ENCODE measurements around the gene SPEG.

SPEG gene

GRCh38 chr2:219533930-219534661 lies 99.5 kb downstream of the SPEG start:
- no peak for DNase-seq (ENCODE audit: low read depth)

- DNase-seq (ENCODE audit: low read depth): no peak
Measured at GRCh38 chr2:219536425-219536824, 101.8 kb downstream of the SPEG start.

GRCh38 chr2:219536967-219537366 lies 102.3 kb downstream of the SPEG start:
- DNase-seq (ENCODE audit: low read depth): no peak

- DNase-seq (ENCODE audit: low read depth): no peak
Measured at GRCh38 chr2:219537657-219538488, 103.2 kb downstream of the SPEG start.

GRCh38 chr2:219538504-219538951 lies 103.9 kb downstream of the SPEG start:
- no peak for DNase-seq (ENCODE audit: low read depth)

GRCh38 chr2:219538956-219539788 lies 104.5 kb downstream of the SPEG start:
- DNase-seq (ENCODE audit: low read depth): no peak

- DNase-seq (ENCODE audit: low read depth): no peak
Measured at GRCh38 chr2:219539926-219540678, 105.5 kb downstream of the SPEG start.

- no peak for DNase-seq (ENCODE audit: low read depth)
Measured at GRCh38 chr2:219540784-219541504, 106.3 kb downstream of the SPEG start.

- peak; percentile 56 for DNase-seq (ENCODE audit: low read depth)
Measured at GRCh38 chr2:219541611-219542180, 107.1 kb downstream of the SPEG start.

GRCh38 chr2:219542931-219543595 lies 108.4 kb downstream of the SPEG start:
- peak; percentile 59 for DNase-seq (ENCODE audit: low read depth)

GRCh38 chr2:219543596-219544358 lies 109.1 kb downstream of the SPEG start, which contains the start of the genes CHPF and TMEM198:
Gene CHPF (minus strand): TSS chr2:219543809. CDS start chr2:219543538, 271 bp downstream.
Gene TMEM198 (plus strand): TSS chr2:219544028. CDS start chr2:219544728, 700 bp downstream.
- DNase-seq (ENCODE audit: low read depth): peak; percentile 99

GRCh38 chr2:219544567-219544966 lies 109.9 kb downstream of the SPEG start:
- no peak for DNase-seq (ENCODE audit: low read depth)

- no peak for DNase-seq (ENCODE audit: low read depth)
Measured at GRCh38 chr2:219545295-219545942, 110.8 kb downstream of the SPEG start.

- DNase-seq (ENCODE audit: low read depth): no peak
Measured at GRCh38 chr2:219545943-219546352, 111.3 kb downstream of the SPEG start.

GRCh38 chr2:219547621-219548020 lies 113.0 kb downstream of the SPEG start:
- DNase-seq (ENCODE audit: low read depth): no peak
